Liver (tissue), 9 donors: ENCODE data around the gene FGD4. TPM values are rescaled to one million over a fixed set of nuclear protein-coding genes. Genes with fewer than 3 reads are reported as not detected.

Experiments
- DNase-seq: peaks from one replicate; pipeline ENCODE4 v3.0.0-alpha.2; 2017; ENCODE audit warnings: low spot score
- H3K27ac ChIP-seq, 2 donors: one replicate each; pipeline ENCODE4 v1.7.0; 2013; ENCODE audit warnings: inconsistent platforms in 2 of 2, low read length in 2 of 2, control low read depth in 1 of 2, low read depth in 1 of 2, mild to moderate bottlenecking in 1 of 2
- H3K27me3 ChIP-seq, 4 donors: one replicate each; pipeline versions ENCODE4 v1.6.1 to v1.7.0; 2013; ENCODE audit warnings: low read length in 3 of 4, inconsistent platforms in 1 of 4, mild to moderate bottlenecking in 1 of 4, moderate library complexity in 1 of 4; ENCODE audit not compliant: control insufficient read depth in 4 of 4, insufficient read depth in 4 of 4
- H3K36me3 ChIP-seq, 4 donors: one replicate each; pipeline versions ENCODE4 v1.6.1 to v1.7.0; 2013; ENCODE audit warnings: low read length in 3 of 4, mild to moderate bottlenecking in 3 of 4, low read depth in 1 of 4, moderate library complexity in 1 of 4; ENCODE audit not compliant: control insufficient read depth in 4 of 4, insufficient read depth in 3 of 4
- H3K4me1 ChIP-seq, 4 donors: one replicate each; pipeline versions ENCODE4 v1.6.1 to v1.7.0; 2013; ENCODE audit warnings: low read length in 3 of 4, mild to moderate bottlenecking in 3 of 4, moderate library complexity in 1 of 4; ENCODE audit not compliant: control insufficient read depth in 4 of 4, insufficient read depth in 4 of 4
- H3K4me3 ChIP-seq, 3 donors: one replicate each; pipeline versions ENCODE4 v1.6.1 to v1.7.0; 2013; ENCODE audit warnings: low read length in 3 of 3, control low read depth in 1 of 3, low read depth in 1 of 3, mild to moderate bottlenecking in 1 of 3
- H3K9ac ChIP-seq, 2 donors: one replicate each; pipeline ENCODE4 v1.7.0; 2013; ENCODE audit warnings: low read length in 2 of 2, mild to moderate bottlenecking in 2 of 2, moderate library complexity in 2 of 2, control low read depth in 1 of 2, low read depth in 1 of 2
- H3K9me3 ChIP-seq, 4 donors: one replicate each; pipeline versions ENCODE4 v1.6.1 to v1.7.0; 2013; ENCODE audit warnings: low read length in 3 of 4; ENCODE audit not compliant: control insufficient read depth in 4 of 4
- ATF3 ChIP-seq: IDR thresholded peaks from 2 replicates; pipeline ENCODE4 v1.6.1; 2016; ENCODE audit warnings: antibody characterized with exemption
- CTCF ChIP-seq: fragments of 150-350 bp; IDR thresholded peaks from 2 replicates; pipeline ENCODE4 v1.5.1; 2017; ENCODE audit warnings: improper control_type of control experiment, low read depth, low read length; ENCODE audit not compliant: missing input control
- EGR1 ChIP-seq, 2 donors: IDR thresholded peaks; 2 replicates each; pipeline ENCODE4 v1.6.1; 2016 to 2018; ENCODE audit warnings: antibody characterized with exemption in 2 of 2, low read depth in 2 of 2
- FOXA1 ChIP-seq: IDR thresholded peaks from 2 replicates; pipeline ENCODE4 v1.6.1; 2016; ENCODE audit warnings: antibody characterized with exemption
- FOXA2 ChIP-seq: IDR thresholded peaks from 2 replicates; pipeline ENCODE4 v1.6.1; 2016; ENCODE audit warnings: antibody characterized with exemption
- HNF4A ChIP-seq, 2 donors: conservative IDR thresholded peaks; 2 replicates each; pipeline ENCODE4 v1.6.1; 2016; ENCODE audit warnings: antibody characterized with exemption in 2 of 2, mild to moderate bottlenecking in 2 of 2
- HNF4G ChIP-seq: IDR thresholded peaks from 2 replicates; pipeline ENCODE4 v1.6.1; 2016; ENCODE audit warnings: antibody characterized with exemption
- JUND ChIP-seq, 2 donors: IDR thresholded peaks; 2 replicates each; pipeline ENCODE4 v1.6.1; 2016; ENCODE audit warnings: antibody characterized with exemption in 2 of 2
- NR2F2 ChIP-seq: IDR thresholded peaks from 2 replicates; pipeline ENCODE4 v1.6.1; 2016; ENCODE audit warnings: antibody characterized with exemption
- RAD21 ChIP-seq, 2 donors: IDR thresholded peaks; 2 replicates each; pipeline ENCODE4 v1.6.1; 2016; ENCODE audit warnings: antibody characterized with exemption in 2 of 2, mild to moderate bottlenecking in 2 of 2
- RXRA ChIP-seq, 2 donors: IDR thresholded peaks; 2 replicates each; pipeline ENCODE4 v1.6.1; 2017 to 2018; ENCODE audit warnings: antibody characterized with exemption in 2 of 2, mild to moderate bottlenecking in 1 of 2
- SP1 ChIP-seq: IDR thresholded peaks from 2 replicates; pipeline ENCODE4 v1.6.1; 2018; ENCODE audit warnings: antibody characterized with exemption, mild to moderate bottlenecking
- TAF1 ChIP-seq: conservative IDR thresholded peaks from 2 replicates; pipeline ENCODE4 v1.6.1; 2016; ENCODE audit warnings: antibody characterized with exemption, mild to moderate bottlenecking
- YY1 ChIP-seq: IDR thresholded peaks from 2 replicates; pipeline ENCODE4 v1.6.1; 2016; ENCODE audit warnings: antibody characterized with exemption, mild to moderate bottlenecking
- ZBTB33 ChIP-seq: IDR thresholded peaks from 2 replicates; pipeline ENCODE4 v1.6.1; 2016; ENCODE audit warnings: antibody characterized with exemption
- WGBS: extraction: QIAGEN DNeasy Blood & Tissue Kit; methylation state at CpG from one replicate; pipeline ENCODE4 v1.1.7; 2013; 5-methylcytosine and 5-hydroxymethylcytosine counted together
- polyA plus RNA-seq, 2 donors: library from polyadenylated mRNA; stranded (reverse) in 1 of 2; unstranded in 1 of 2; fragments of 200-250 nt in 1 of 2; fragments of >200 nt in 1 of 2; fragmentation: Nextera tagmentation in 1 of 2; extraction: Ambion mirVana in 1 of 2; gene quantifications; one replicate each; pipeline versions ENCODE4 v1.2.1 to v1.2.3, GENCODE V29; 2013 to 2015
- total RNA-seq, 2 donors: library from RNA; depleted of rRNA; stranded (reverse); fragments of >200 nt; gene quantifications; one replicate each; pipeline ENCODE4 v1.2.3, GENCODE V29; 2014
- TF ChIP-seq, protein P1 (sequence below): IDR thresholded peaks from 2 replicates; pipeline ENCODE4 v1.6.1; 2016; ENCODE audit warnings: antibody characterized with exemption, mild to moderate bottlenecking
- TF ChIP-seq, protein P2 (sequence below): IDR thresholded peaks from 2 replicates; pipeline ENCODE4 v1.6.1; 2016; ENCODE audit warnings: antibody characterized with exemption
- donor health status: healthy.
- donor health status: healthy.
- donor health status: healthy.
- donor health status: healthy.
- donor health status: healthy.

Gene FGD4
- total and polyA plus RNA-seq, 4 donors = 3.8 to 26.4 (median 9.0) TPM

DNA sequence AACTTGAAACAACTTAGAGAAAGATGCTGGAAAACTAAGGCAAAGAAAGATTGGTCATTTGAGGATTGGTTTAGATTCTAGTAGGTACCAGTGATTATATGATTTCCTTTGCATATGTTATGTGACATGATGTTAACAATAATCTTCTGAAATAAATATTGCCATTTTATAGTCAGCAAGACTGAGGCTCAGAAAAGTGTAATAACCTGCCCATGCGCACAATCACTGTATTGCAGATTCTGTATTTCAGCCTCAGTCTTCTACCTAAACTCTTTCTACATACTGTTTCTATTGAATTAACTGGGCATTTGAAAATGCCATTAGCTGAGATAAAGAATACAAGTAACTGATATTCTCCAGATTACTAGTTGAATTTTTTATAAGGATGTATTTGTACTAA is 61.3 kb downstream of the FGD4 start:
- Histone ChIP-seq H3K9me3 (no peaks in the 10 kb centered on the region), H3K27me3 (no peaks in the 10 kb centered on the region), H3K4me1 (peaks cover 3 to 27% (median 15%) of the 10 kb centered on the region in 4 donors), H3K36me3 (no peaks in the 10 kb centered on the region), H3K9ac (no peak overlapping the region), H3K27ac (no peak overlapping the region), H3K4me3 (no peak overlapping the region)
- 97% methylated on average over 1 of the region's 1 CpG for WGBS
- no peak for DNase-seq
- TF ChIP-seq SP1 = no peak
- TF ChIP-seq, protein P1, sequence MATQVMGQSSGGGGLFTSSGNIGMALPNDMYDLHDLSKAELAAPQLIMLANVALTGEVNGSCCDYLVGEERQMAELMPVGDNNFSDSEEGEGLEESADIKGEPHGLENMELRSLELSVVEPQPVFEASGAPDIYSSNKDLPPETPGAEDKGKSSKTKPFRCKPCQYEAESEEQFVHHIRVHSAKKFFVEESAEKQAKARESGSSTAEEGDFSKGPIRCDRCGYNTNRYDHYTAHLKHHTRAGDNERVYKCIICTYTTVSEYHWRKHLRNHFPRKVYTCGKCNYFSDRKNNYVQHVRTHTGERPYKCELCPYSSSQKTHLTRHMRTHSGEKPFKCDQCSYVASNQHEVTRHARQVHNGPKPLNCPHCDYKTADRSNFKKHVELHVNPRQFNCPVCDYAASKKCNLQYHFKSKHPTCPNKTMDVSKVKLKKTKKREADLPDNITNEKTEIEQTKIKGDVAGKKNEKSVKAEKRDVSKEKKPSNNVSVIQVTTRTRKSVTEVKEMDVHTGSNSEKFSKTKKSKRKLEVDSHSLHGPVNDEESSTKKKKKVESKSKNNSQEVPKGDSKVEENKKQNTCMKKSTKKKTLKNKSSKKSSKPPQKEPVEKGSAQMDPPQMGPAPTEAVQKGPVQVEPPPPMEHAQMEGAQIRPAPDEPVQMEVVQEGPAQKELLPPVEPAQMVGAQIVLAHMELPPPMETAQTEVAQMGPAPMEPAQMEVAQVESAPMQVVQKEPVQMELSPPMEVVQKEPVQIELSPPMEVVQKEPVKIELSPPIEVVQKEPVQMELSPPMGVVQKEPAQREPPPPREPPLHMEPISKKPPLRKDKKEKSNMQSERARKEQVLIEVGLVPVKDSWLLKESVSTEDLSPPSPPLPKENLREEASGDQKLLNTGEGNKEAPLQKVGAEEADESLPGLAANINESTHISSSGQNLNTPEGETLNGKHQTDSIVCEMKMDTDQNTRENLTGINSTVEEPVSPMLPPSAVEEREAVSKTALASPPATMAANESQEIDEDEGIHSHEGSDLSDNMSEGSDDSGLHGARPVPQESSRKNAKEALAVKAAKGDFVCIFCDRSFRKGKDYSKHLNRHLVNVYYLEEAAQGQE = no peak
- no peak for TF ChIP-seq JUND (IDR thresholded peaks at IDR 0.05)
- no peak for TF ChIP-seq HNF4A (conservative IDR thresholded peaks at IDR 0.05)
- TF ChIP-seq NR2F2 = no peak
- no peak for TF ChIP-seq CTCF
- TF ChIP-seq TAF1 = no peak
- no peak for TF ChIP-seq FOXA2
- no peak for TF ChIP-seq ATF3
- TF ChIP-seq HNF4G = no peak
- TF ChIP-seq FOXA1 = no peak
- no peak for TF ChIP-seq EGR1 (IDR thresholded peaks at IDR 0.05; ENCODE audit: low read depth in 2 of 2)
- TF ChIP-seq ZBTB33 = no peak
- TF ChIP-seq RAD21 (IDR thresholded peaks at IDR 0.05) = no peak

DNA sequence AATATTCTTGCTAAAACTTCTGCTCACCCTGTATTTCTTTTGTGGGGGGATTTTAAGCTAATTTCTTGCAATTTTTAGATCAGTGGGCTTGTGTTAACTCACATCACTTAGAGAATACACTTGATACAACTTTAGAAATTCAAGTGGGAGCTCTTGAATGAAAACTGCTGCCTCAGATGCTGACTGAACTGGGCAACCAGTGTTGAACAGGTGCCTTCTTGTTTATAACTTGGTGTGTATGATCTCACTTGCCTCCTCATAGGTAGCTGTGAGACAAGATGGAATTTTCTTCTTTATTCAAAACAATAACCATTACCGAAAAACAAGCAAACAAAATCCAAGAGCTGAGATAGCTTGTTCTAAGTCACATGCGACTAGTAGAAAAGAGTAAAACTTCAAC is 63.5 kb downstream of the FGD4 start:
- no peak for DNase-seq
- Histone ChIP-seq H3K4me3 (no peak overlapping the region), H3K9me3 (no peaks in the 10 kb centered on the region), H3K9ac (no peak overlapping the region), H3K36me3 (no peaks in the 10 kb centered on the region), H3K27ac (no peak overlapping the region), H3K27me3 (no peaks in the 10 kb centered on the region), H3K4me1 (peaks cover 1 to 6% (median 5%) of the 10 kb centered on the region in 4 donors)
- no peak for TF ChIP-seq ZBTB33
- no peak for TF ChIP-seq RAD21 (IDR thresholded peaks at IDR 0.05)
- TF ChIP-seq NR2F2 = no peak
- no peak for TF ChIP-seq YY1
- no peak for TF ChIP-seq HNF4G
- TF ChIP-seq, protein P2, sequence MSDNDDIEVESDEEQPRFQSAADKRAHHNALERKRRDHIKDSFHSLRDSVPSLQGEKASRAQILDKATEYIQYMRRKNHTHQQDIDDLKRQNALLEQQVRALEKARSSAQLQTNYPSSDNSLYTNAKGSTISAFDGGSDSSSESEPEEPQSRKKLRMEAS = no peak
- TF ChIP-seq FOXA2 = no peak
- TF ChIP-seq TAF1 = no peak
- no peak for TF ChIP-seq HNF4A (conservative IDR thresholded peaks at IDR 0.05)
- no peak for TF ChIP-seq JUND (IDR thresholded peaks at IDR 0.05)
- TF ChIP-seq SP1 = no peak
- TF ChIP-seq ATF3 = no peak
- no peak for TF ChIP-seq RXRA (IDR thresholded peaks at IDR 0.05)
- 97% methylated on average over 2 of the region's 2 CpGs for WGBS
